Stimulated activated CD8-positive, alpha-beta memory T cell treated with anti-CD3 and anti-CD28 coated beads, Interleukin-15, amount 100 ng/mL, for 48 hours (primary cell): ENCODE results near the gene KIF2A.

Experiments used
- DNase-seq, 2 donors: peaks; one replicate each; pipeline ENCODE4 v3.0.0-alpha.2; 2020; ENCODE audit warnings: low read depth in 2 of 2

The KIF2A gene

DNA sequence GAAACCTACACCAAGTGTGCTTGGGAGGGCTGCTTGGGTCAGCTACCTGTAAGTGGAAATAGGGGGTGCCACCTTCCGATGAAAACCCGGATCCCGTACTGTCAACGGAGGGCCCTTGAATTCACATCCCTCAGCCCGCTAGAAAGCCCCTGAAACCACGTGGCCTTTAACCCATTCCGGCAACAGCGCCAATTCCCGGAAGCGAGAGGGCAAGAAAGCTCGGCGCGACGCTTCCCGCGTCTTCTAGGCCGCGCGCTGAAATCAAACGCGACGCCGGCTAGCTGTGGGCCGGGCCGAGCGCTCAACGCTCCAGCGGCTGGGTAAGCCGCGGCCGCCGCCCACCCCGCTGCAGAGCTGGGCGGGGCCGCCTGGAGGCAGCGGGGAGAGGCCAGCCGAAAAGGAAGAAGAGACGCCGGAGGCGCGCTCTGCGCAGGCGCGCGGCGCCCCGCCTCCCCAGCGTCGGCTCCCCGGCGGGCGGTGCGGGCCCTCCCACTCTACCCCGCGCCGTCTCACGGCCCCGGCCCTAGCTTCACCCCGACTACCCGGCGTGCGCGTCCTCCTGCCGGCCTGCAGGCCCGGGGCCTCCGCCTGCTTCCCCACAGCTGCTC is at the start of gene KIF2A:
KIF2A (plus strand) TSS at position 492 of the 608 bp plus-strand sequence. CDS start 267 bp downstream, outside the sequence.
- DNase-seq = peak; percentile 93 to 95

DNA sequence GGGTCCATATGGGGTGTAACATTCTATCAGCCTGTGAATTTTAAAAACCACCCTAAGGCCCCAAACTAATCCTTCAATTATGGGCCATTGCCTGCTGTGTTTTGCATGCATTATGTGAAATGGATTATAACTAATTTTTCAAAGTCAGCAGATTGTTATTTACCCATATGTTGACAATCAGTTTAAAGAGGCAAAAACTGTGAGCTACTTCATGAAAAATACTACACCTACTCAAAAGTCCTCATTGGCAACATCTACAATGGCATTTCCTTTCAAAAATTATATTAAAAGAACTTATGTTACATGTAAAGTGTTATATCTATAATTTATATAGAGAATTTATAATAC is 49.0 kb upstream of the KIF2A start:
- no peak for DNase-seq

DNA sequence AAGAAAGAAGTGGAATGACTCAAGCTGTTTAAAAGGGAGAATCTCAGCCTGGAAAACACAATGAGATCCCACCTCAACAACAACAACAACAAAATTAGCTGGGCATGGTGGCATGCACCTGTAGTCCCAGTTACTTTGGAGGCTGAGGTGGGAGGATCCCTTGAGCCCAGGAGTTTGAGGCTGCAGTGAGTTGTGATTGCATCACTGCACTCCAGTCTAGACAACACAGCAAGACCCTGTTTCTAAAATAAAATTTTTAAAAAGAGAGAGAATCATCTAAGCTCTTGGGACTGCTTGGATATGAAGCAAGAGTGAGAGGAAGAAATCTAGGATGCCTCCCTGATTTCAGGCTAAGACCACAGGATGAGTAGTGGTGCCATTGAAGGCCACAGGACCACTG is 47.4 kb upstream of the KIF2A start:
- DNase-seq = no peak

DNA sequence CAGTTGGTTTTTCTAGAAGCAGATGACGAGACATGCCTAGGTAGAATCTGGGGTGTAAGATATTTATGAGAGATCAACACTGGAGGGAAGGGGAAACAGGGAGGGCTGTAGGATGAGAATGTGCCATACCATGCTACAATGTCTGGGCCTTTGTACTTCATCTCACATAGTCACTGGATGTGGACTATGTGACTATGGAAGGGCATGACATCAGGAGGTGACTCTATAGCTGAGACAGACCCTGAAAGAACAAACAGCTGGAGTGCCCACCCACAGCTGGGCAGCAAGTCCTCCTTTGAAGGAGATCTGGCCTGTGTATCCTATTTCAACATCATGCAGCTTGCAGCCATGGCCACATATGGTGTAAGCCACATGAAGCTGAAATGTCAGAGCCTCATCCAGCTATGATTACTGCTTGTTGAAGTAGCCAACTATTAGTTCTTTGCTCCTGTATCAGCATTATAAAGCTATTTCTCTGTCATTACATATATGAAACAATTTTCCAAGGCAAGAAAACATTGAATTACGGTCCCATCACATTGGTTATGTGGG is 46.2 kb upstream of the KIF2A start:
- no peak for DNase-seq

DNA sequence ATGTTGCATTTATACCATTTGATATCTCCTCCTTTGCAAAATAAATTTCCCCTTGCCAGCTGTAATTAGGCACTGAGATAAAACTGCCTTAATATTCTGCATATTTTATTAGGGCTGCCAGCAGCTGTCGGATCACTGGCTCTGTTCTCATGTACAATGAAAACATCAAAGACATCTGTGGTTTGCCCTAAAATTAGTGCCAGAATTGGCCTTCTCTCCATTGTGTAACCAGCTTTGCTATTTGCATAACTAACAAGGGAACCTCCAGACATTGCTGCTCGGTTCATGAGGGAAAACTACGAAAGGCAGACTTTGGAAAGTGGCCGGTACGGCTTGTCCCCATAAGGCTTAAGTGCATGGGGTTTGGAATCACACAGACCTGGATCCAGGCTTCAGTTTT is 45.5 kb upstream of the KIF2A start:
- no peak for DNase-seq

DNA sequence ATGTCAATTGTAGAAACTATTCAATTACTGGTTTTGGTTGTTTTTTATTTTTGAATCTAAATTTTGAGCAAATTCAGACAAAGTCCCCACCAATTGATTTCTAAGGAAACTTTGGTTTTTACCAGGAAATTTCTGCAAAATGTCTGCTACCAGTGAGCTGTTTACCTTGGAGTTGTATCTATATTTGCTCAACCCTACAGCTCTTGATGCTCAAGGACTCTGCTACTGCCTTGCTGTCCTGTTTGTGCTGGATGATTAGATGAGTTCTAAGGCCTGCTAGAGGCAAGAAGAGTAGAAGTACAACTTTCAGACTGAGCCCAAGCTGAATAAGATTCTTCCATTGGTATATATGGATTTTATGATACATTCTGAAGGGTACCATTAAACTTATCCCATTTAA is 42.6 kb upstream of the KIF2A start:
- no peak for DNase-seq

GRCh38 chr5:62265648-62266112 is 40.3 kb upstream of the KIF2A start:
- DNase-seq = no peak

DNA sequence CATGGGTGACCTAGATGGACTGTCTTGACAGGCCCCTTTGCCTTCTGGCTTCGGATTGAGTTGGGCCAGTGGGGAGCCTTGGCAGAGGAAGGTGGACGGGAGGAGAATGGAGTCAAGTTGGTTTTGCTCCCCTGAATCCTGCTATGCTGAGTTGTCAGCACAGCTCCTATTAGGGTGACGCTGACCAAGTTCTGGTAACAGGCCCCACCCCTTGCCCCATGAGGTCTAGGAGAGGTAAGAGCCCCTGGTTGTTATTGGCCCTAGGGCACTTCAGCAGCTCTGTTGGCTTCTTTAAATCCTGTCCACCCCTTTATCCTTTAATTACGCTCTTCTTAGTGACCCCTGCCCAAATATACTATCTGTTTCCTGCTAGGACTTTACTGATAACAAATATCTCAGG is 39.4 kb upstream of the KIF2A start:
- no peak for DNase-seq

DNA sequence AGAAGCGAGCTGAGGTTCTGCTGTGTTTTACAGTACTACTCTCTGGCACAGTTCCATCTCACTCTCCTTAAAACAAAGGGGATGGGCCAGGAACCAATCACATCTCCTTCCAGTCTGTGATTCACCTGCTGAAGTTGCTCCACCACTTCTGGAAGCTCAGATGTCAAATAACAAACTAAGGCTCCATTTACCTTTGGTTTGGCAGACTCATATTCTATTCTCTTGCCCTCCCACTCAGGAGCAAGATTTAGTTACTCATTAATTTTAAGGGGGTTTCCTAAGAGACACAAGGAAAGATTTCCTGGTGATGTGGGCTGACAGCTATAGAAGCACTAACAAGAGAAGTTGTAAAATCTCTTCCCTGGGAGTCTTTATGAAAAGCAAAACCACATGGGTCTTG is 37.8 kb upstream of the KIF2A start:
- no peak for DNase-seq

DNA sequence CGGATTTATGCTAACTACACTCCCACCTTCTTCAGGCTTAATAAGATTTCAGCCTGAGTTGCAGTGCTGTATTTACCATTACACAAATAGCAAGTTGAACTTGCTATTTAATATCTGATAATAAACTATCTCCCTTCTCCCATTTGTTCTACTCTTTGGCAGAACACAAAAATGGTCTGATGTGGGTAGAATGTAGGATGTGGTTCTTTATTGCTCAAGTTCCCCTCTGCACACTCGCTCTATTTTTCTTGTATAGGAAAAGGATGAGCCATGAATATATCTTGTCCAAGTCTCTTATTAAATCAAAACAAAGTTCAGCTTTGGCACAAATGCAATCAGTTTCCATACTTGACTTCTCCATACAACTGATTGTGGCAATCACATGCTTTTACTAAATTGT is 37.2 kb upstream of the KIF2A start:
- no peak for DNase-seq

GRCh38 chr5:62271370-62271769 is 34.6 kb upstream of the KIF2A start:
- DNase-seq = no peak

- no peak for DNase-seq
Measured at GRCh38 chr5:62271870-62272269, 34.1 kb upstream of the KIF2A start.

DNA sequence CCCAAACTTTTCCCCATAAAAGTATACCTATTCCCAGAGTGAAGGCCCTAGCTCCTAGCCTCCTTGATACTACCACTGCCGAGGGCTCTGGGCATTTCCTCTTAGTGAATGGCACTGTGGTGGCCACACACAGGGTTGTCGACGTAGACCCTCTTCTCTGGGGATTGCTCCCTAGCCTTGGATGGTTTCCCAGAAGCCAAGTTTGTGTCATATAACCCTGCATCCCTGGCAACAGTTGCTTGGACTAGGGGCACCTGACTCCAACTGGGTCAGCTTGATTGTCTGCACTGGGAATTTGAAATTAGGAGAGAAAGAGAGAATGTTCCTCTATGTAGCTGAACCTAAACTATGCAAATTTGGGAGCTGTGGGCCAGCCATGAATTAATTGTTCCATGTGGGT is 32.3 kb upstream of the KIF2A start:
- DNase-seq = no peak

- DNase-seq = no peak
Measured at GRCh38 chr5:62275581-62275980, 30.4 kb upstream of the KIF2A start.

DNA sequence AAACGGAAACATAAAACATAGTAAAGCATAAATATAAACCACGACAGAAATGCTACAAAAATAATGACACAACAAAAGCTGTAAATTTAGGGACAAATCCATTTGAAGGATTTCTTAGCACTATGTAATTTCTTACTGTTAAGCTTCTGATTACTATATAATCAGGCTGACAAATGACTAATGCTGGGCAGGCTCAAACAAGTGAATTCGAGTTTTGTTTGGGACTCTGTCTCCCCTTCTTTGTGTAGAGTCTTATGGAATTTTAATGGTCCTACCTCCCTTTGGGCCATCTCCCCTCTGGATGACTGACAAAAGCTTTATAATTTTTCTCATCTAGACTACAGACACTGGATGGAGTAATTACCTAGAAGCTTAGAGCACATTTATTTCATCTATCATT is 24.6 kb upstream of the KIF2A start:
- DNase-seq = no peak

- DNase-seq = no peak
Measured at GRCh38 chr5:62282064-62282463, 23.9 kb upstream of the KIF2A start.

DNA sequence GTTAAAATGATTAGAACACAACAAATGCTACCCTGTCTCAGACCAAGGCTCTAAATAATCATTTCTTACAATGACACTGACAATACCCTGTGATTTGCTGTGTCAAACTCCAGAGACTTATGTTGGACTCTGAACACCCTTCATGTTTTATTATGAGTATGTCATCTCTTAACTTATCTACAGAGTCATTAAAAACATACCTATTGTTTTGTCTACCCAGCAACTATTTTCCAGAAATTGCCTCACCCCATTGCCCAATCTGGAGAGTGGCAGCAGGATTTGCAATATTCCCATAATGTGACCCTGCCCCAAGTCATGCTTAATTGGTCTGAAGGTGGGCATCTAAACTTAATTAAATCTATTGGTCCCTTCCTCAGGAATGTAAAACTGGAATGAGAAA is 23.0 kb upstream of the KIF2A start:
- DNase-seq = no peak

DNA sequence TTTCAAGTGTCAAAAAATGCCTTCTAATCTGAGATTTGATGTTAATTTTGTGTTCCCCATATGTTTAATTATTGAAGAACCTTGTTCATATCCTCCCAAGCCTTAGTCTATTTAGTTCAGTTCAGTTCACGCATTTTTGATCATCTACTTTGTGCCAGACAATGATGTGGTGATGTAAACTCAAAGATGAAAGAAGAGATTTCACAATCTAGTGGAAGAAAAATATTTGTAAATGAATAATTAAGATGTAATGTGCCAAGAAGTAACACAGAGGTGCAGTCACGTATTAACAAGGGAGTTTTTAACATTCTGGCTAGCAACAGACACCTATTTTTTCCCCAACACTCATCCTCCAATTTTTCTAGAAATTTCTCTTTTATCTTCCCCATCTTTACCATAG is 22.1 kb upstream of the KIF2A start:
- DNase-seq = no peak

GRCh38 chr5:62284946-62285891 is 20.8 kb upstream of the KIF2A start:
- peak; percentile 72 to 75 for DNase-seq

GRCh38 chr5:62286834-62287233 is 19.2 kb upstream of the KIF2A start:
- DNase-seq = no peak

DNA sequence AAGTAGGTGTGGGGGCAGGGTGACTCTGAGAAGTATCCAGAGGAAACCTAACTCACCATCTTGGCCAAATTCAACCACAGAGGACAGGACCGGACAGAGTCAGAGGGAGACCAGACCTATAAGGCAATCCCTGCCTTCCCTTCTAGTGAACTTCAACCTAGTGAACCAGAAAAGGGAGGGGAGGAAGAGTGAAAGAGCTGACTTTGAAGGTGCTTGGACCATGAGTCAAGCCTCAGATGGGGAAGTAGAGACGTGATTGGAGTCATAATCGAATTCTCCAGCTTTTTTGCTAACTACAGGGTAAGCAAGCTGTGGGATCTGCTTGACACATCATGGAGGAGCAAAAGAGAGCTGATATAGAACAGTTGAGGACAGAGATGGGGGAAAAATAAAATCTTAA is 18.8 kb upstream of the KIF2A start:
- DNase-seq = no peak

GRCh38 chr5:62288118-62288517 is 17.9 kb upstream of the KIF2A start:
- DNase-seq = no peak

DNA sequence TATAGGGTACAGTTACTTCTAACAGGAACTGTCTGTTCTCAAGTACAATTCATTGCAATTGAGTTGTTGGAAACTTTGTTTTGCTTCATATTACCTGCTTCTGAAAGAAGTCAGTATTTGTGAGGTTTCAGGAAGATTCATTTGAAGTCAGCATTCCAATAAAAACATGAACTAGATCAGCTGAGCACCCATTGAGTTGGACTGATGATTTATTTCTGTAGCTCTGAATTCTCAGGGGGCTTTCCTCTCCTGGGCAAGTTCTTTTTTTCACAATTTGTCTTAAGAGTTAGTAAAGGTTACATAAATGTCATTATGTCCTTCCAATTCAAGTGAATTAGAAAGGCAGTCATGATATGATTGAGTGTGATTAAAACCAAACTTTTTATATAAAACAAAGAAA is 16.2 kb upstream of the KIF2A start:
- DNase-seq = no peak
